Fibroblast of pulmonary artery (primary cell): ENCODE data around the gene LY86.
"Not testable (repeated sequence)": the region's sequence is repeated elsewhere in the genome, so short reads cannot be mapped to it uniquely, and the experiment has no call there.

ENCODE experiments used
- DNase-seq: peaks from one replicate; pipeline ENCODE4 v3.0.0-alpha.2; 2010; ENCODE audit warnings: low read depth
- H3K4me3 ChIP-seq: replicated peaks from 2 replicates; pipeline ENCODE4 v1.5.1; 2011; ENCODE audit warnings: low read depth, mild to moderate bottlenecking, control low read depth, low read length, moderate library complexity
- TF ChIP-seq, protein P1 (sequence below): IDR thresholded peaks from 2 replicates; pipeline ENCODE4 v1.5.1; 2011; ENCODE audit warnings: mild to moderate bottlenecking, control low read depth, low read length, inconsistent platforms; ENCODE audit errors: missing control alignments

LY86 gene

GRCh38 chr6:6661684-6662083, 73.2 kb downstream of the LY86 start:
- no peak overlapping the region for H3K4me3 ChIP-seq
- TF ChIP-seq, protein P1, sequence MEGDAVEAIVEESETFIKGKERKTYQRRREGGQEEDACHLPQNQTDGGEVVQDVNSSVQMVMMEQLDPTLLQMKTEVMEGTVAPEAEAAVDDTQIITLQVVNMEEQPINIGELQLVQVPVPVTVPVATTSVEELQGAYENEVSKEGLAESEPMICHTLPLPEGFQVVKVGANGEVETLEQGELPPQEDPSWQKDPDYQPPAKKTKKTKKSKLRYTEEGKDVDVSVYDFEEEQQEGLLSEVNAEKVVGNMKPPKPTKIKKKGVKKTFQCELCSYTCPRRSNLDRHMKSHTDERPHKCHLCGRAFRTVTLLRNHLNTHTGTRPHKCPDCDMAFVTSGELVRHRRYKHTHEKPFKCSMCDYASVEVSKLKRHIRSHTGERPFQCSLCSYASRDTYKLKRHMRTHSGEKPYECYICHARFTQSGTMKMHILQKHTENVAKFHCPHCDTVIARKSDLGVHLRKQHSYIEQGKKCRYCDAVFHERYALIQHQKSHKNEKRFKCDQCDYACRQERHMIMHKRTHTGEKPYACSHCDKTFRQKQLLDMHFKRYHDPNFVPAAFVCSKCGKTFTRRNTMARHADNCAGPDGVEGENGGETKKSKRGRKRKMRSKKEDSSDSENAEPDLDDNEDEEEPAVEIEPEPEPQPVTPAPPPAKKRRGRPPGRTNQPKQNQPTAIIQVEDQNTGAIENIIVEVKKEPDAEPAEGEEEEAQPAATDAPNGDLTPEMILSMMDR = no peak
- peak; percentile 93 for DNase-seq

DNA sequence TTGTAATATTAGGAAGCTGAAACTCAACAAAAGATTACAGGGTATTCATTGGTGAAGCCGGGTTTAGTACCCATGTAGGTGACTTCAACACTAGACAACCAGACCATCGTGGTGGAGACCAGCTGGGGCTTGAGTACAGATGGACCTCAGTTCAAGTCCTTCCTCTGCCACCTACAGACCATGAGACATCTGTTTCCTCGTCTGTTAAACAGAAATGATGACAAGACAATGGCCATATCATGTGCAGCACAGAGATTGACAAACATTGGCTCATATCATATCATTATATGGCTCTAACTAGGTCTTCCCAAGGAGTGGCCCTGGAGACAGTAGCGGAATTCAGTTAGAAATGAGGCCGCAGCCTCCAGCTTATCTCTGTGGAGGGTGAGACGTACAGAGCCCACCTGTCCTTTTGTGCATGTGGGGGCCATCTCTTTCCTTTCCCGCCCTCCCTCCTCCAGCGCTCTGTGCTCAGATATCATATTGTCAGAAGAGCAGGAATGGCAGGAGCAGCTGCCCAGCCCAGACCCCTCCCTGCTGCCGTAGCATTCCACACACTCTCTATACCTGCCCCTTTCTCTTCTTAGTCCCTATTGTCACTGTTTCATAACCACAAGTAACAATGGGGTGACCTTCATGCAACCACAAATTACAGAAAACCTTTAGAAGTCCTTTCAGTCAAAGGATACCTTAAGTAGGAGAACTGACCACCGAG, 75.1 kb downstream of the LY86 start:
- TF ChIP-seq, protein P1 = no peak
- no peak for DNase-seq
- no peak overlapping the region for H3K4me3 ChIP-seq

DNA sequence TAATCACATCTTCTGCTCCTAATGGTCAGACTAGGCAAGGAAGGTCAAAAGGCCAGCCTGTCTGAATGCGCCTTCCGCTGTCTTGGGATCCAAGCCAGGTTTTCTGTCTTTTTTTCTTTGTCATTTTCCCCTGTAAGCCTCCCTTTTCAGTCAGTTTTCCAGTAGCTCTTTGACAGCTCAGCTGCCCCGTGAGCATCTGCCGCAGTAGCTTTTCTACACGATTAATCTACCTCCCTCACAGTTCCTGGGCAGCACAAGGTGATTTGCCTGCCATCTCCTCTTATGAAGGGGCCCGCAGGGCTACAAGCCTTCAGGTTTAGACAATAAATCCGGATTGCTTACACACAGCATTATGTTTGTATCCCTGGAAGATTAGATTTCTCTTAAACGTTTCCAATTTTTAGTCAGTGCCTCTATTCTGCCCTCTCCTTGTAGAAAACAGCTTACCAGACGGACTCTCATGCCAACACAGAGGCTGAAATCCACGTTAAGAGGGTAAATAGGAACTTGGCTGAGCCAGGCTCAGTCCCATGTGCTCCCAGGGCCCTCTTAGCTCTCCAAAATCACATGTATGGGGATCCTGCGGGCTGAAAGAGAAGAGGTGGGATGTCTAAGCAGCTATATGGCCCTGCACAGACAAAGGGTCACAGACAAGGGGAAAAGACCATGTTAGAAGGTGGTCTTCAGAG, 77.2 kb downstream of the LY86 start:
- no peak overlapping the region for H3K4me3 ChIP-seq
- TF ChIP-seq, protein P1 = no peak
- no peak for DNase-seq

- not testable (repeated sequence) for DNase-seq, H3K4me3 ChIP-seq
Measured at GRCh38 chr6:6670150-6670549, 81.6 kb downstream of the LY86 start.

GRCh38 chr6:6674872-6675271, 86.4 kb downstream of the LY86 start:
- H3K4me3 ChIP-seq = no peak overlapping the region
- TF ChIP-seq, protein P1 = peak; percentile 38
- no peak for DNase-seq

GRCh38 chr6:6676910-6677441, 88.5 kb downstream of the LY86 start:
- no peak overlapping the region for H3K4me3 ChIP-seq
- DNase-seq = peak; percentile 86
- TF ChIP-seq, protein P1 = peak; percentile 98

DNA sequence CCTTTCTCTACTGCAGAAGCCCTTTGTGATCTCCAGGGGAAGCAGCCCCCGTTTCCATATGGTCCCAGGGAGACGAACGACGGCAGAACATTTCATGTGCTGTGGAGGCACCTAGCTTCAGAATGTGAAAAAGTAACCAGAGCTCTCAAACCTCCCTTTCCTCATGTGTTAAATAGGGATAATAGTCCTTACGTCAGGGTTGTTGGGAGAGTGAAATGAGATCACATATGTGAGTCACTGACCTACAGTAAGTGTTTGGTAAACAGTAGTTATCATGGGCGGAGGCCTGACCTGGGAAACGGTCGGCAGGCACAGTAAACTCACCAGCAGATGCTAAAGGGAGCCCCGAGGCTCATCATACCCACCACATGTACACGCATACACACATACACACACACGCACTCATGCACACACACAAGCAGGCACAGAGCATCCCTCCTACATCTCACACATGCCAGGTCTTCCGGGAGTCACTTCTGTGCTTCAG, 89.7 kb downstream of the LY86 start:
- TF ChIP-seq, protein P1 = no peak
- DNase-seq = peak; percentile 64
- H3K4me3 ChIP-seq = no peak overlapping the region
